Fibroblast of skin of right quadriceps (primary cell): ENCODE results near the gene MROH2A.
A peak's percentile ranks its signal among the peaks of the same experiment; 100 is the strongest.
"Not testable (repeated sequence)": the region's sequence is repeated elsewhere in the genome, so short reads cannot be mapped to it uniquely, and the experiment has no call there.

ENCODE experiments used
- DNase-seq: peaks from one replicate; pipeline ENCODE4 v3.0.0-alpha.2; 2013

Gene MROH2A

GRCh38 chr2:233778030-233778429 is at the start of gene MROH2A:
Gene MROH2A, plus strand, starts transcription at chr2:233778330. Its CDS starts 1,029 bp downstream, at chr2:233779359.
- DNase-seq, result no peak

- no peak for DNase-seq
These were observed 49.3 kb upstream of the MROH2A start, which contains the start of gene UGT1A3 for GRCh38 chr2:233728723-233729301. Gene UGT1A3, plus strand, starts transcription at chr2:233729042. Its CDS starts 85 bp downstream, at chr2:233729127.

GRCh38 chr2:233736868-233737653 is 41.1 kb upstream of the MROH2A start:
- not testable (repeated sequence) for DNase-seq

GRCh38 chr2:233740870-233741269 is 37.3 kb upstream of the MROH2A start:
- no peak for DNase-seq

GRCh38 chr2:233743464-233744259 is 34.5 kb upstream of the MROH2A start:
- DNase-seq, result no peak

GRCh38 chr2:233745073-233745755 is 32.9 kb upstream of the MROH2A start:
- no peak for DNase-seq

- DNase-seq, result not testable (repeated sequence)
These were observed 32.3 kb upstream of the MROH2A start for GRCh38 chr2:233745838-233746237.

GRCh38 chr2:233746475-233747282 is 31.5 kb upstream of the MROH2A start:
- DNase-seq, result no peak

- DNase-seq, result no peak
These were observed 30.9 kb upstream of the MROH2A start for GRCh38 chr2:233747283-233747544.

- DNase-seq, result not testable (repeated sequence)
These were observed 27.4 kb upstream of the MROH2A start for GRCh38 chr2:233750689-233751088.

- DNase-seq, result not testable (repeated sequence)
These were observed 26.7 kb upstream of the MROH2A start for GRCh38 chr2:233751212-233752009.

- DNase-seq, result no peak
These were observed 23.1 kb upstream of the MROH2A start for GRCh38 chr2:233754872-233755611.

- no peak for DNase-seq
These were observed 21.6 kb upstream of the MROH2A start for GRCh38 chr2:233756429-233757081.

- no peak for DNase-seq
These were observed 20.0 kb upstream of the MROH2A start for GRCh38 chr2:233758141-233758540.

- no peak for DNase-seq
These were observed 19.3 kb upstream of the MROH2A start for GRCh38 chr2:233758849-233759248.

- DNase-seq, result no peak
These were observed 18.1 kb upstream of the MROH2A start, which contains the start of gene UGT1A1 for GRCh38 chr2:233760043-233760442. Gene UGT1A1, plus strand, starts transcription at chr2:233760270. Its CDS starts 18 bp downstream, at chr2:233760288.

- no peak for DNase-seq
These were observed 16.9 kb upstream of the MROH2A start for GRCh38 chr2:233761040-233761769.

GRCh38 chr2:233764264-233764663 is 13.9 kb upstream of the MROH2A start:
- DNase-seq, result peak; percentile 3

GRCh38 chr2:233764761-233765160 is 13.4 kb upstream of the MROH2A start:
- no peak for DNase-seq
